Measurements from ENCODE around the gene PCDHGA6.

The PCDHGA6 gene

DNA sequence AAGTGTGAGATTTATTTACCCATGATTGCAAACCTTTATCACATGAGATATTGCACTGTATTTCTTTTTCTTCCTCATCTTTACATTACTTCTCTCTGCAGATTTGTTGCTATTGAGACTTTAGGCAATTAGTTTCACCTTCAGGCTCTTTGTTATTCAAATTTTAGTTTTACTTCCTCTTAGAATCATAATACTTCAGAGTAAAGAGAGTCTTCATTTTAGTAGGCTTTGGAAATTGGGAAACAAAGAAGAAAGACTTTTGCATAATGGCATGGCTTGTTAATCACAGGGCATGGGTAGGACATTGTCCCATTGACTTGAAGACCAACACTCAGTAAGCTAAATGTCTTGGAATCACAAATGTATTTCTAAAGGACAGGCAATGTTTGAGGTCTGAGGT, 11.0 kb upstream of the PCDHGA6 start:
- no peak overlapping the region for H3K4me3 ChIP-seq (ENCODE audit: low read depth, low read length)
- no peak for DNase-seq (ENCODE audit: low read depth)
- TF ChIP-seq, protein P1, sequence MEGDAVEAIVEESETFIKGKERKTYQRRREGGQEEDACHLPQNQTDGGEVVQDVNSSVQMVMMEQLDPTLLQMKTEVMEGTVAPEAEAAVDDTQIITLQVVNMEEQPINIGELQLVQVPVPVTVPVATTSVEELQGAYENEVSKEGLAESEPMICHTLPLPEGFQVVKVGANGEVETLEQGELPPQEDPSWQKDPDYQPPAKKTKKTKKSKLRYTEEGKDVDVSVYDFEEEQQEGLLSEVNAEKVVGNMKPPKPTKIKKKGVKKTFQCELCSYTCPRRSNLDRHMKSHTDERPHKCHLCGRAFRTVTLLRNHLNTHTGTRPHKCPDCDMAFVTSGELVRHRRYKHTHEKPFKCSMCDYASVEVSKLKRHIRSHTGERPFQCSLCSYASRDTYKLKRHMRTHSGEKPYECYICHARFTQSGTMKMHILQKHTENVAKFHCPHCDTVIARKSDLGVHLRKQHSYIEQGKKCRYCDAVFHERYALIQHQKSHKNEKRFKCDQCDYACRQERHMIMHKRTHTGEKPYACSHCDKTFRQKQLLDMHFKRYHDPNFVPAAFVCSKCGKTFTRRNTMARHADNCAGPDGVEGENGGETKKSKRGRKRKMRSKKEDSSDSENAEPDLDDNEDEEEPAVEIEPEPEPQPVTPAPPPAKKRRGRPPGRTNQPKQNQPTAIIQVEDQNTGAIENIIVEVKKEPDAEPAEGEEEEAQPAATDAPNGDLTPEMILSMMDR (IDR thresholded peaks at IDR 0.05; ENCODE audit: low read depth, low read length, missing control alignments): no peak

DNA sequence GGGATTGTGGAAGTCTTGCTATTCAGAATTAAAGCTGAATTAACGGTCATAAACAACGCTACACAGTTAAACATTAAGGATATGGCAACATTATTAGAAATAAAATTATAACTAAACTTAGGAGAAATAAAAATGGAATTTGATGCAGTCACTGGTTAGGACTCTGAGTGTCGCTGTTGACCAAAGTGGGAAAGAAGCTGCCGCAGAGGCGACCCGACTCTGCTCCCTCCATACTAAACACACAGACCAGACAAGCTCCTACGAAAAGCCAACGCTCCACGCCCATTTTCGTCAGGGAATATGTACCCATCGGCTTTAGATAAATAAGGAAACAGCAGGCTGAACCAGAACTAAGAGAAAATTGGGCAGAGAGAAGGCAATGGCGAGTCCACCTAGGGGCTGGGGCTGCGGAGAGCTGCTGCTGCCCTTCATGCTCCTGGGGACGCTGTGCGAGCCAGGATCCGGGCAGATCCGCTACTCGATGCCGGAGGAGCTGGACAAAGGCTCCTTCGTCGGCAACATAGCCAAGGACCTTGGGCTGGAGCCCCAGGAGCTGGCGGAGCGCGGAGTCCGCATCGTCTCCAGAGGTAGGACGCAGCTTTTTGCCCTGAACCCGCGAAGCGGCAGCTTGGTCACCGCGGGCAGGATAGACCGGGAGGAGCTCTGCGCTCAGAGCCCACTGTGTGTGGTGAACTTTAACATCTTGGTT, 9.6 kb upstream of the PCDHGA6 start, which contains the start of gene PCDHGA5:
TSS of gene PCDHGA5 (plus strand) at position 211 of the 709 bp plus-strand sequence. CDS start at position 380, 169 bp downstream.
- TF ChIP-seq, protein P1 (IDR thresholded peaks at IDR 0.05; ENCODE audit: low read depth, low read length, missing control alignments): no peak
- H3K4me3 ChIP-seq (ENCODE audit: low read depth, low read length): no peak within 1 kb of the TSS
- no peak for DNase-seq (ENCODE audit: low read depth)

DNA sequence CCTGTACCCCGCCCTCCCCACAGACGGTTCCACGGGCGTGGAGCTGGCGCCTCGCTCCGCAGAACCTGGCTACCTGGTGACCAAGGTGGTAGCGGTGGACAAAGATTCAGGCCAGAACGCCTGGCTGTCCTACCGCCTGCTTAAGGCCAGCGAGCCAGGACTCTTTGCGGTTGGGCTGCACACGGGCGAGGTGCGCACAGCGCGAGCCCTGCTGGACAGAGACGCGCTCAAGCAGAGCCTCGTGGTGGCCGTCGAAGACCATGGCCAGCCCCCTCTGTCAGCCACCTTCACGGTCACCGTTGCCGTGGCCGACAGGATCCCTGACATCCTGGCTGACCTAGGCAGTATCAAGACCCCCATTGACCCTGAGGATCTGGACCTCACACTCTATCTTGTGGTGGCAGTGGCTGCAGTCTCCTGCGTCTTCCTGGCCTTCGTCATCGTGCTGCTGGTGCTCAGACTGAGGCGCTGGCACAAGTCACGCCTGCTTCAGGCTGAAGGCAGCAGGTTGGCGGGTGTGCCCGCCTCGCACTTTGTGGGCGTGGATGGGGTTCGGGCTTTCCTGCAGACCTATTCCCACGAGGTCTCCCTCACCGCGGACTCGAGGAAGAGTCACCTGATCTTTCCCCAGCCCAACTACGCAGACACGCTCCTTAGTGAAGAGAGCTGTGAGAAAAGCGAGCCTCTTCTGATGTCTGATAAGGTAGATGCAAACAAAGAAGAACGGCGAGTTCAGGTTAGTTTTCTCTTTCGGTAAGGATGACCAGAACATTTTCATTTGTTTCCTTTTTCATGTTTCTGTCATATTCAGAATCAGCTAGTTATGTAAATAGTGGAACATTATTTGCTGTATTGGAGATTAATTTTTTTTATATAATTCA, 7.4 kb upstream of the PCDHGA6 start:
- H3K4me3 ChIP-seq (ENCODE audit: low read depth, low read length): no peak overlapping the region
- TF ChIP-seq, protein P1 (IDR thresholded peaks at IDR 0.05; ENCODE audit: low read depth, low read length, missing control alignments): no peak
- no peak for DNase-seq (ENCODE audit: low read depth)

DNA sequence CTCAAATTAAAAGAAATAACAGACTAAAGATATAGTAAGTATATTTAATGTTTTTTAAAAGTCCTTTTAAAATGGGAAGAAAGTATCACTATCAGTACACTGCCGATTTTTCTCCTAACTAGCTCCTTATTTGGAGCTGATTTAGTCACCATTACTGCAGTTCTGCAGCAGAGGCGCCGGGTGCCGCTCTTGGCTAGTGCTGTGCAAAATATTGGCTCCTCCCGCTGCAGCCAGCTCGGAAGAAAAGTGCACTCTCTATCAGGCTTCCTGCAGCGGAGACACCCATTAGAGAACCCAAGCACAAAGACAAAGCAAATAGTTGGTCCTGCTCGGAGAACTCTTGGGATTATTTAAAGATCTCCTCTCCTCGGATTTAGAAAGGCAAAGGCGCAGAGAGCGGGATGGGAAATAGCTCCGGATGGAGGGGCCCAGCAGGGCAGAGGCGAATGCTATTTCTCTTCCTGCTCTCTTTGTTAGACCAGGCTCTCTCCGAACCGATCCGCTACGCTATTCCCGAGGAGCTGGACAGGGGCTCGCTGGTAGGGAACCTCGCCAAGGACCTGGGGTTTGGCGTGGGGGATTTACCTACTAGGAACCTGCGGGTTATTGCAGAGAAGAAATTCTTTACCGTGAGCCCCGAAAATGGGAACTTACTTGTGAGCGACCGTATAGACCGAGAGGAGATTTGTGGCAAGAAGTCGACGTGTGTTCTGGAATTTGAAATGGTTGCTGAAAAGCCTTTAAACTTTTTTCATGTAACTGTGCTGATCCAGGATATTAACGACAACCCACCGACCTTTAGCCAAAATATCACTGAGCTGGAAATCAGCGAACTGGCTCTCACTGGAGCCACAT, 3.5 kb upstream of the PCDHGA6 start, which contains the start of gene PCDHGB3:
TSS of gene PCDHGB3 (plus strand) at position 249 of the 855 bp plus-strand sequence. CDS start at position 402, 153 bp downstream.
- H3K4me3 ChIP-seq (ENCODE audit: low read depth, low read length): peak within 1 kb of the TSS; percentile 58
- TF ChIP-seq, protein P1 (IDR thresholded peaks at IDR 0.05; ENCODE audit: low read depth, low read length, missing control alignments): peak; percentile 72
- peak; percentile 60 for DNase-seq (ENCODE audit: low read depth)

DNA sequence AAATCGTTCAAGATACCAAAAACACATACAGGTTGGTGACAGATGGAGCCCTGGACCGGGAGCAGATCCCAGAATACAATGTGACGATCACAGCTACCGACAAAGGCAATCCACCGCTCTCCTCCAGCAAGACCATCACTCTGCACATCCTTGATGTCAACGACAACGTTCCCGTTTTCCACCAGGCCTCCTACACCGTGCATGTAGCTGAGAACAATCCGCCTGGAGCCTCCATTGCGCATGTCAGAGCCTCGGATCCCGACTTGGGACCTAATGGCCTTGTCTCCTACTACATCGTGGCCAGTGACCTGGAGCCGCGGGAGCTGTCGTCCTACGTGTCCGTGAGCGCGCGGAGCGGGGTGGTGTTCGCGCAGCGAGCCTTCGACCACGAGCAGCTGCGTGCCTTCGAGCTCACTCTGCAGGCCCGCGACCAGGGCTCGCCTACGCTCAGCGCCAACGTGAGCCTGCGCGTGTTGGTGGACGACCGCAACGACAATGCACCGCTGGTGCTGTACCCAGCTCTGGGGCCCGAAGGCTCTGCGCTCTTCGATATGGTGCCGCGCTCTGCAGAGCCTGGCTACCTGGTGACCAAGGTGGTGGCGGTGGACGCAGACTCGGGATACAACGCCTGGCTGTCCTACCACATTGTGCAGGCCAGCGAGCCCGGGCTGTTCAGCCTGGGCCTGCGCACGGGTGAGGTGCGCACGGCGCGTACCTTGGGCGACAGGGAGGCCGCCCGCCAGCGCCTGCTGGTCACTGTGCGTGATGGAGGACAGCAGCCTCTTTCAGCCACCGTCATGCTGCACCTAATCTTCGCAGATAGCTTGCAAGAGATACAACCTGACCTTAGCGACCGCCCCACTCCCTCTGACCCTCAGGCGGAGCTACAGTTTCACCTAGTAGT, 1.9 kb upstream of the PCDHGA6 start:
- DNase-seq (ENCODE audit: low read depth): no peak
- TF ChIP-seq, protein P1 (IDR thresholded peaks at IDR 0.05; ENCODE audit: low read depth, low read length, missing control alignments): no peak
- no peak overlapping the region for H3K4me3 ChIP-seq (ENCODE audit: low read depth, low read length)
